AG04450 (cell line): Measurements from ENCODE around the gene DDAH1. TPM values are rescaled to one million over a fixed set of nuclear protein-coding genes. Genes with fewer than 3 reads are reported as not detected.

Experiments used
- CTCF ChIA-PET: fragments of 300-600, 350-600 bp; formaldehyde crosslinking; extraction: SDS; loops from one replicate; lab custom pipeline; 2022; ENCODE audit warnings: antibody characterized with exemption, inconsistent platforms; lab: Charles Lee
- POLR2A ChIA-PET: fragments of 350-600 bp; formaldehyde crosslinking; extraction: SDS; loops from one replicate; lab custom pipeline; 2021; ENCODE audit warnings: antibody characterized with exemption, inconsistent platforms; lab: Yijun Ruan, JAX
- DNase-seq: peaks from one replicate; pipeline ENCODE4 v3.0.0-alpha.2; 2011; ENCODE audit warnings: low read depth, low spot score
- H3K27ac ChIP-seq: one replicate; pipeline ENCODE4 v1.5.1; 2012; ENCODE audit warnings: low read depth, low read length, control low read depth
- H3K27me3 ChIP-seq: one replicate; pipeline ENCODE4 v1.6.0; 2012; ENCODE audit warnings: low read length; ENCODE audit not compliant: control insufficient read depth, insufficient read depth
- H3K4me3 ChIP-seq: 2 replicates; pipeline ENCODE4 v1.5.1; 2011; ENCODE audit warnings: mild to moderate bottlenecking, low read depth, low read length, control low read depth
- H3K9me3 ChIP-seq: 2 replicates; pipeline ENCODE4 v1.5.1; 2012; ENCODE audit warnings: low read length; ENCODE audit not compliant: control insufficient read depth, insufficient read depth
- CTCF ChIP-seq: IDR thresholded peaks from 2 replicates; pipeline ENCODE4 v1.5.1; 2011; ENCODE audit warnings: low read depth, low read length, control low read depth, inconsistent platforms
- polyA plus RNA-seq: library from polyadenylated mRNA; depleted of rRNA; stranded (reverse); fragments of >200 nt; gene quantifications from 2 replicates; pipeline ENCODE4 v1.2.3, GENCODE V29; 2011

Gene DDAH1
- polyA plus RNA-seq, 1 experiment = 102 TPM

- Histone ChIP-seq H3K27ac (no peak overlapping the region), H3K4me3 (no peak overlapping the region), H3K9me3 (no peaks in the 10 kb centered on the region), H3K27me3 (no peaks in the 10 kb centered on the region)
- DNase-seq = no peak
- POLR2A ChIA-PET = no interaction called here
- TF ChIP-seq CTCF = no peak
- CTCF ChIA-PET = interaction anchor here (1.1 to 1.9 kb wide), 2 partner anchors 269 to 381 kb away, joined by 3 to 7 read pairs; no protein-coding TSS in a partner anchor
These were observed 153.1 kb downstream of the DDAH1 start for GRCh38 chr1:85311818-85312217.

GRCh38 chr1:85308833-85309350, 156.1 kb downstream of the DDAH1 start:
- ChIA-PET POLR2A (interaction anchor here (0.8 to 1.4 kb wide), 2 partner anchors 194 to 303 kb away, joined by 3 to 4 read pairs; no protein-coding TSS in a partner anchor), CTCF (interaction anchor here (0.6 to 2.5 kb wide), 40 partner anchors 11 to 709 kb away, joined by 3 to 55 read pairs (median 5); partner anchors contain the start of gene CCN1)
- Histone ChIP-seq H3K27ac (no peak overlapping the region), H3K4me3 (no peak overlapping the region), H3K9me3 (no peaks in the 10 kb centered on the region), H3K27me3 (no peaks in the 10 kb centered on the region)
- no peak for DNase-seq
- TF ChIP-seq CTCF = no peak

GRCh38 chr1:85307987-85308832, 156.7 kb downstream of the DDAH1 start:
- DNase-seq = no peak
- Histone ChIP-seq H3K27ac (no peak overlapping the region), H3K9me3 (no peaks in the 10 kb centered on the region), H3K4me3 (no peak overlapping the region), H3K27me3 (no peaks in the 10 kb centered on the region)
- ChIA-PET POLR2A (interaction anchor here (0.8 to 1.4 kb wide), 2 partner anchors 195 to 303 kb away, joined by 3 to 4 read pairs; no protein-coding TSS in a partner anchor), CTCF (interaction anchor here (0.6 to 2.5 kb wide), 49 partner anchors 10 to 710 kb away, joined by 3 to 55 read pairs (median 4); partner anchors contain the start of gene CCN1)
- peak; percentile 99 for TF ChIP-seq CTCF

GRCh38 chr1:85306236-85306635, 158.7 kb downstream of the DDAH1 start:
- POLR2A ChIA-PET = no interaction called here
- Histone ChIP-seq H3K27ac (no peak overlapping the region), H3K4me3 (no peak overlapping the region), H3K27me3 (no peaks in the 10 kb centered on the region), H3K9me3 (no peaks in the 10 kb centered on the region; the same call in 1 of the 2 replicates)
- CTCF ChIA-PET = interaction anchor here (1.0 kb wide), 1 partner anchor 386 kb away, joined by 6 read pairs; no protein-coding TSS in a partner anchor
- DNase-seq = no peak
- no peak for TF ChIP-seq CTCF
